ENCODE results near the gene OTUD3.
"Not testable (repeated sequence)": the region's sequence is repeated elsewhere in the genome, so short reads cannot be mapped to it uniquely, and the experiment has no call there.

The OTUD3 gene

DNA sequence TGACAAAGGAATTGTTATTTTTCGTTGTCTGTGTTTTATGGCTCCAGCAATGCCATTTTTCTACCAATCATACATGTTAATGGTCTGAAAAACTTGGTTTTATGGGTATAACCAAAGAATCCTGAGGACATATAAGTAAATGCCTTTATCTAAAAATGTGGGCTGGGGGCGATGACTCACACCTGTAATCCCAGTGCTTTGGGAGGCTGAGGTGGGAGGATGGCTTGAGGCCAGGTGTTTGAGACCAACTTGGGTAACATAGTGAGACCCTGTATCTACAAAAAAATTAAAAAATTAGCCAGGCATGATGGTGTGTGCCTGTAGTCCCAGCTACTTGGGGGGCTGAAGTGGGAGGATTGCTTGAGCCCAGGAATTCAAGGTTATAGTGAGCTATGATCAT is 12.7 kb upstream of the OTUD3 start:
- not testable (repeated sequence) for DNase-seq

DNA sequence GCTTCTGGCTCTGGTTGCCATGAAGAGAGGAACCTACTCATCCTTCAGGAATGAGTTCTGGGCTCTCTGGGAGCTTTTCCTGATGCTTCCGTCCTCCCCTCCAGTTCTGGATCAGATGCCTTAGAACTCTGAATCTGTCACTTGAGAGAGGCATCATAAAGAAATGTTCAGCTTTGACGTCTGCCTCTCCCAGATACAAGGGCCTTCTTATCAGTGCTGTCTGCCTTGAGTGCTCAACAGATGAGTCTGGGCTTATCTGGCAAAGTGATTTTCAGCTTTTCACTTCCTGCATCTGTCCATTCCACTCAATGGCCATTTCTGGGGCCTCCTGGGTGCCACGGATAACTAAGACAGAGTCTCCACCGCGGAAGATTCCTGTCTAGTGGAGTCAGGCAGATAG is 12.3 kb upstream of the OTUD3 start:
- no peak for DNase-seq

DNA sequence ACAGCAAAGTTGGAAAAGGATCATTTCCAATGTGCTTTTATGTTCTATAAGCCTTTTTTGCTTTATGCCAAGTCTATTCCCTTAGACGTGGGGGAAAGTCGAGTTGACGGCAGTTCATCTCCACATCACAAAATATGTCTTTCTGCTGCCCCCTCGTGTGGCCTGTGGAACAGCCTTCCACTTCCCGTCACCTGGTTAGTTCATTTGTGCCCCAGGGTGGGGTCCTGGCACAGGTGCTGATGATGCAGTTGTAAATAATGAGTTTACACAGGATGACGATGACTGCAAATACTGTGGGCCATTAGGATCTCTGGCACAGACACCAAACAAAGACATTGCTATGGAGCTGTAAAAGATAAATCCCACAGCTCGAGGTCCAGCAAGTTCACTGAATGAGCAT is 10.0 kb upstream of the OTUD3 start:
- DNase-seq: no peak

DNA sequence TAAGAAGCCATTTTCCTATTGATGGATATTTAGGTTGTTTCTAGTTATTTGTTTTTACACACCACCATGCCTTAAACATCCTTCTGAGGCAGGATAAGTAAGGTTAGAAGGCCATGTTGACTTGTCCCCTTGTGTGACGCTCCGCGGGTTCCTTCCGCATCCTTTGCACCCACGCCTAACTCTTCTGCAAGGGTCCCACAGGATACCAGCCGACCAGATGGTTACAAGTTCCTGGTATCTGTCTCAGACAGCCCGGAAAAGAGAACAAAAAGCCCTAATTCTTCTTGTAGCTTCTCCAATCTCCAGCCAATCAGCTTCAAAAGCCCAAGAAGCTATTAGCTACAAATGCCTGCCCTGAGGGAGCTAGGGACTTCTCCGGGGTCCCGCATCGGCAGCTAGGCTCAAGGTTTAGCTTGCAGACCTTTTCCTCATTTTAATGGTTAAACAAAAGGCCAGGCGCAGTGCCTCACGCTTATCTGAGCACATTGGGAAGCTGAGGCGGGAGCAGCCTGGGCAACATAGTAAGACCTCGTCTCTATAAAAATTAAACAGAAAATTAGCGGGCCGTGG is 4.9 kb upstream of the OTUD3 start:
- no peak for DNase-seq

DNA sequence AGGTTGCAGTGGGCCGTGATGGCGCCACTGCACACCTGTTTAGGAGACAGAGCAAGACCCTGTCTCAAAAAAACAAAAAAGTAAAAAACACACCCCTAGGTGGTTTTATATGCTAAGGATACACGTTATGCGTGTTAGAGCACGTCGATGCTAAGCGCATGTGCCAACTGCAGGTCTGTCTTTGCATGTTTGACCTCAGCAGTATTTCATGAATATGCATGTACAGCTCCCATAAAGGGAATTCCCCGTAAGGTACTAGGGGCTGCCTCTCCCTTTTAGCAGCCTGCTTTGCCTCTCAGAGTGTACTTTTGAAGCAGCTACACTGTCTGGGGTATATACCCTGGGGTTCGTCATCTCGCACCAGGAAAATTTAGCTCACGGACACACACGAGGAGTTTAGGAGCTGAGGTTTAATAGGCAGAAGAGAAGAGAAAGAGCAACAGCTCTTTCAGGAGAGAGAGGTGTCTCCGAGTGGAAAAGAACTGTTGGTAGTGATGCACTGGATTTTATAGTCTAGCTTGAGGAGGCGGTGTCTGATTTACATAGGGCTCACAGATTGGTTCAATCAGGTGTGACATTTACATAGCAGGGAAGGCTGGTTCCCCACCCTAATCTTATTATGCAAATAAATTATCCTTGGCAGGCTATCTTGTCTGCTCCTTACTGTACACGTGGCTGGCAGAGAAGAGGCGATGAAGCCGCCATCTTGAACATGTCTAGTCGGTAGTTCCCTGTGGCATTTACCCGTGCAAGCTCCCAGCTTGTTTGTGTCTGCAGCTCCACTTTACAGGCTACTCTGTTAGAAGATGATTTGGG is 4.2 kb upstream of the OTUD3 start:
- no peak for DNase-seq

DNA sequence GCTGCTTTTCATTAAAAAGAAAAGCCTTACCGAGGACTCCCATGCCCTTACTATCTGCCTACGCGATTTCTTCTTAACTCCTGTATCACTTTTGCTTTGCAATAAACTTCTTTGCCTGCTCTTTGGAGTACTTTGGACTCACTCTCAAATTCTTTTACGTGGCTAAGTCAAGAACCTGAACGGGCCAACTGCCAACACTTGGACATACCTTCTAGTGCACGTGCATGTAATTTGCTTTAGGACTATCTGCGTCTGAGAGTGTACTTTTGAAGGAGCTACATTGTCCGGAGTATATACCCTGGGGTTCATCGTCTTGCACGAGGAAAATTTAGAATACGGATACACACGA is 3.6 kb upstream of the OTUD3 start:
- DNase-seq: no peak

DNA sequence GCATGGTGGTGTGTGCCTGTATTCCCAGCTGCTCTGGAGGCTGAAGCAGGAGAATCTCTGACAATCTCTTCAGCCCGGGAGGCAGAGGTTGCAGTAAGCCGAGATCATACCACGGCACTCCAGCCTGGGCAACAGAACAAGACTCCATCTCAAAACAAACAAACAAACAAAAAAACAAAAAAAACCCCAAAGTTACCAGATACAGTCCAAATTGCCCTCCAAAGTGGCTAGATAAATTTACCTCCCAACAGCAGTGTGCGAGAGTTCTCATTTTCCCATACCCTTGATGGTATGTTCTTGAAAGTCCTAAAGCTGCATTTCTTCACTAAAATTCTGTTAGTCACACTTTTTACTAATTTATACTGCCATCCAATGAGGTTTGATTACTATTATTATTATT is 3.0 kb upstream of the OTUD3 start:
- DNase-seq: no peak

DNA sequence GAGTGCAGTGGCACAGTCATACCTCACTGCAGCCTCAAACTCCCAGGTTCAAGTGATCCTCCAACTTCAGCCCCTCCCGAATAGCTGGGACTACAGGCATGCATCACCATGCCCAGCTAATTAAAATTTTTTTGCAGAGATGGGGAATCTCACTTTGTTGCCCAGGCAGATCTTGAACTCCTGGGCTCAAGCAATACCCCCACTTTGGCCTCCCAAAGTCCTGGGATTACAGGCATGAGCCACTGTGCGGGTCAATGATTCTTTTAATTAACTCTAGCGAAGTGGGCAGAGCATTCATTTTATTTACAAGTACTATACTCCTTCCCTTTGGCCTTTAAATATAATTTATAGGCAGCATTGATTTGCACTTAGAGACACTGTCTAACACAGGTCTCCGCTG is 2.5 kb upstream of the OTUD3 start:
- no peak for DNase-seq

DNA sequence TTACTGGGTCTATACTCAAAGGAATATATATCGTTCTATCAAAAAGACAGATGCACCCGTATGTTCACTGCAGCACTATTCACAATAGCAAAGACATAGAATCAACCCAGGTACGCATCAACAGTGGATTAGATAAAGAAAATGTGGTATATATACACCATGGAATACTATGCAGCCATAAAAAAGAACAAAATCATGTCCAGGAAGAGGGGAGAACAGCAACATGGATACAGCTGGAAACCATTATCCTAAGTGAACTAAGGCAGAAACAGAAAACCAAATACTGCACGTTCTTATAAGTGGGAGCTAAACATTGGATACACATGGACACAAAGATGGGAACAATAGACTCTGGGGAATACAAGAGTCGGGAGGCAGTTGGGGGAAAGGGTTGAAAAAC is 1.4 kb upstream of the OTUD3 start:
- DNase-seq: not testable (repeated sequence)

DNA sequence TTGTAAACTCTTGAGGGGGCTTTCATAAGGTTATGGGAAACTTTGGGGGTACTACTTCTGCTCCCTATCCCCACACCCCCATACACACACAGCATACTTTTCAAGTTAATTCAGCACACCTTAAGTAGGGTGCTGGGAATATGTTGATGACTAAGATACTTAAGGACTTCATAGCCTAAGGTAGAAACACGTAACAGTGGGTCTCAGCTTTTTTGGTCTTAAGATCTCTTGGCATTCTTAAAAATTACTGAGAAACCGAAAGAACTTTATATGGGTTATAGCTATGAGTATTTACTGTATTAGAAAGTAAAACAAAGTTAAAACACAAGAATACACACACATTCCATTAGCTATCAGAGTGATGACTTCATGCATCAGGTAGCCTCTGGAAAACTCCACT is 2.1 kb downstream of the OTUD3 start:
- no peak for DNase-seq

DNA sequence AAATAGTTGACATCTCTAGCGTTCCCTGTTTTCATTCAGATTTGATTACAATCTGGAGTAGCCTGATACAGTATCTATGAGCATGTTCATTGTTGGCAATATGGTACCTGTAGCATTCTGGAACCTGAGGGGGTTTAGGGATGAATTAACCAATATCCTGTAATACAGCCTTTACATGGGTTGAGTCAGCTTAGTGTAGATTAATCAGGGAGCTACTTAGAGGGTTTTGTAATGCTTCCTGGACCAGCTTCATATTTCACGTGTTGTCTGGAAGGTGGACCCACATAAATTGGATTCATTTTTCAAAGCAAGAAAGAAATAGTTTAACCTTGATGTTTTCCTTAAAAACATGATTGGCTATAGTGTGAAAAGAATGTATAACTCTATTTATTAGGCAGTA is 3.6 kb downstream of the OTUD3 start:
- DNase-seq: no peak

DNA sequence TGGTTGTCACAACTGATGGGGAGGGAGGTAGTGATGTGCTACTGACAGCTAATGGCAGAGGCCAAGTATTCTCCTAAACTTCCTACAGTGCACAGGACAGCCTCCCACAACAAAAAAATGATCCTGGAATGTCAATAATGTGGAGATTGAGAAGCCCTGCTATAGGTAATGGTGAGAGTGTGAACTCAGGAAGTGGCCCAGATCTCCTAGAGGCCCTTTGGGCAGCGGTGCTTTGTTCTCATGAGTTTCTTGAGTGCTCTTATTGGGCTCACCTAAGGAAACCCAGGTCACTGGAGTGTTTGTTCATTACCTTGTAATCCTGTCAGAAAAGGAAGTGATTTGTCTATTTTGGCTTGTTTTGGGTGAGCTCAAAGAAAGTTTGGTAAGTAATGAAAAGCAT is 5.9 kb downstream of the OTUD3 start:
- DNase-seq: no peak

DNA sequence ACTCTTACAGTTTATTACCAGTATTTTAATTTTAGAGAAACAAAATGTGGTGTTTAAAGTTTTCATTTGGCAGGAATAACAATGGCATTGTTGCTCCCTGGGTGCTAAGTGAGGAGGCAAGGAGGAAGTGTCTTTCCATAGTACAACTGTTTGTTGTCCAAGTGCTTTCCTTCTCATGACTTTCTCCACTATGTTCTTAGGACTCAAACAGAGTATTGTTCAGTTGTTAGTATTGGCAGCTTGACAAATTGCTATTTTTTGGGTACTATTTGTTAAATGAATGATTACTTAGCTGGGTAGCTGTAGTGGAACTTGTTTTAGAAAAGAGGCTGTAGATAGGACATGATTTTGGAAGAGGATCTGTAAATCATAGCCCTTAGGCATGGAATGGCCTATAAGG is 7.5 kb downstream of the OTUD3 start:
- no peak for DNase-seq

DNA sequence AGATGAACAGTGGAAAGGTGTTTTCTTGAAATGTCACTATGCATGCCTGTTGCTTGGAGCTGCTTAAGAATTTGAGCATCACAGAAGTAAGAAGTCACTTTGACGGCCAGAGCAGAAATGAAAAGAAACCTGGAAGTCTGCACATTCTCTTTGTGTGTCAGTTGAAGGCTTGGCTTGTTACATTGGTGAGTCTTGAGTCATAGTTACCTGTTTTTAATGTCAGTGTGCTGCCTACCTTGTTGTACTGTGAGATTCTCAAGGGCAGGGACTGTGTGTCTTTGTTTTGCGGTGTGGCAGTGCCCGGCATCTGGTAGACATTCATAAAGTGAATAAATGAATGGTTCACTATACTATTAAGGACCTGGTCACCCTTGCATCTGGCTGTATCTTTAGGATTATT is 9.9 kb downstream of the OTUD3 start:
- no peak for DNase-seq

DNA sequence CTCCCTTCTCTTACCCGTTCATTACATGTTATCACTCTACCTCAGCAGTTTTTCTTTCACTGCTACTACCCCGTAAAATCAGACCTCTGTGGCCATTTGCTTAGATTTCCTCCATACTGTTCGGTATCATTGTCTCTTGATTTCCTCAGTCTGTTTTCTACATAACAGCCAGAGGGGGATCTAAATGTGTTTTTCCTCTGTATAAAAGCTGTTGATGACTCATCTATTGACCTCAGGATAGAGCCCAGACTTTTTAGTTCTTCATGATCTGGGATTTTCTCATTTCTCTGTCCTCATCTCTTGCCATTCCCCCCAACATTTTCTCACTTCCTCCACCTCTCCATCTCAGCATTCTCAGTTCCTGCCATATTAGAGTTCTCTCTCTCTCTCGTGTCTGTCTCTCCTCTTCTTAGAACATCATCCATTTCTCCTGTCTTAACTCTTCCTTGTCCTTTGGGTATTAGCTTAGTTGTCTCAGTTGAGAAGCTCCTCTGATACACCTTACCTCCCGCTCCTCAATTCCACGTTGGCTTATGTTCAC is 10.5 kb downstream of the OTUD3 start:
- no peak for DNase-seq

DNA sequence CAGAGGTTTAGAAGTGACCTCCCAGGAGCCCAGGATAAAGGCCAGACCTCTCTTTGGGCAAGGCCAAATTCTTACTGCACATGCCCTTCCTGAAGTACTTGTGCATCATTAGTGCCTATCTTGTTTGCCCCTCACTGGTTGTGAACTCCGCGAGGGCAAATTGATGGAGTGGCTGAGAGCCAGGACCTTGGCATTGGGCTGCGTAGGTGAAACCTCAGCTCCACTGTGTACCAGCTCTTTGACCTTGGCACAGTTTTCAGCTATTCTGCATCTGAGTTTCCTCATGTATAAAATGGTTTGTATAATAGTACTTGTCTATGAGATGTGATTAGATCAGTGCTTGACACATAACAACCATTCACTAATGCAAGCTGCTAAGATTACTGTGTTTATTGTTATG is 11.5 kb downstream of the OTUD3 start:
- no peak for DNase-seq

DNA sequence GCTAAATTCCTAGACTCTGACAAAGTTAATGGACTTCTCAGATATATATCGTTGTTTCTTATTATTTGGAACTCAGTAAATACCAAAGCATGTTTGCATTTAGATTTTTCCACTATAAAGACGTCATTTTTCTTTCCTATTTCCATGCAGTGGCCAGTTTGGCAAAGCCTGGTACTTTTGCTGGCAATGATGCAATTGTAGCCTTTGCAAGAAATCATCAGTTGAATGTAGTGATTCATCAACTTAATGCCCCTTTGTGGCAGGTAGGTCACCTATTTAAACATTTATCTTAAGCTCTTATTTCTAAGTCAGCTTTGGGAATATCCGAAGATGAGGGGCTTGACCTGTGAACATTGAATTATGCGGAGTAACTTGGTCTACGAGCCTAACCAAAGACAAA is 12.0 kb downstream of the OTUD3 start:
- no peak for DNase-seq

DNA sequence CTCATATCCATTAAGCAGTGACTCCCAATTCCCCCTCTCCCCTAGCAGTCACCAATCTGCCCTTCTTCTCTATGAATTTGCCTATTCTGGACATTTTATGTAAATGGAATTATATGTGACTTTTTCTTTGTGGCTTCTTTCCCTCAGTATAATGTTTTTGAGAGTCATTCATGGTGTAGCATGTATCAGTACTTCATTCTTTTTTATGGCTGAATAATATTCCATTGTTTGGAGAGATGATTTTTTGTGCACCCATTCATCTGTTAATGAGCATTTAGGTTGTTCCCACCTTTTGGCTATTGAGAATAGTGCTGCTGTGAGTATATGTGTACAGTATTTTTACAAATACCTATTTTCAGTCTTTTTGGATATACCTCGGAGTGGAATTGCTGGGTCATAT is 19.5 kb downstream of the OTUD3 start:
- no peak for DNase-seq

DNA sequence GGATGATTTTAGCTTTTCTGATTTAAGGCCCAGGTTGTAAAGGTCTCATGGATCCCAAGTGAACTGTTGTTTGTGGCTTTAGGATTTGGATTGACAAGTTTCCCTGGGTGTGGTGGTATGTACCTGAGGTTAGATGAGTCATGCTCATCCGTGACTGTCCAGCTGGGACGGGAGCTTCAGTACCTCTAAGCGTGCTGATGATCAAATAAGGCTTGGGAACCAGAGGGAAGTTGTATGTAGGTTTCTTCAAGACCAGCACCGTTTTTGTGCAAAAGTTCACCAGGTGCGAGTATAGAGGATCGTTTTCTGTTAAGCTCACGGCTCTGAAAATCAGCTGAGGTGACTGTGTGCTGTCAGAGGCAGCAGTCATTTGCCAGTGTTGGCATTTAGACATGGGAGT is 21.4 kb downstream of the OTUD3 start:
- DNase-seq: no peak

DNA sequence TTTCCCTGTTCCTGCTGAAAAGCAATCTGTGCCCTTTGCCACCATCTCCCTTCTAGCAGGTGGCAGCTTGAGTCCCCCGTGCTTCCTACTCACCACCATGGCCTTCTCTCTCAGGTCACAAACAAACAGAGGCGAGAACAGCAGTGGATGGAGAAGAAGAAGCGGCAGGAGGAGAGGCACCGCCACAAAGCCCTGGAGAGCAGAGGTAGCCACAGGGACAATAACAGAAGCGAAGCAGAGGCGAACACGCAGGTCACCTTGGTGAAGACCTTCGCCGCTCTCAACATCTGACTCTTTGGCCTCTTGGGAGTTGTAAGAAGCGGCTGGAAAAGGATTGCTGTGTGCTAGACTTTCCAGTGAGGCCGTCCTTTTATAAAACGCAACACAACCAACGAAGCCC is 25.3 kb downstream of the OTUD3 start:
- DNase-seq: no peak

DNA sequence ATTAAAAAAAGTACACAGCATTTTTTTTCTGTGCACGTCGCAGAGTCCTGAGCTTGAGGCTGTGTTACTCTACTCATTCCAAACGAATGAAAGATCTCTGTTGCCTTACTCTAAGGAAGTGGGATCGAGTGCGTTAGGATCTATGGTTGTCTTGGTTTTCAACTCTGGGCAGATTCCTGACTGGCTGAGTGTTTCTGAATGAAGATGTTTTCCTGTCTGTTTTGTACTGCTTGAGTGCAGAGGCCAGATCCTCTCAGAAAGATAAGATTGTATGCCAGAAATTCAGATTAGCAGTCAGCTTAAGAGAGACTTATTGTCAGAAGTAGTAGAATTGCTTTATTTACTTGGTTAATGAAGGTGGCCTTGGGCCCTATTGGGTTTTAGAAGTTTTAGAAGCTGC is 27.2 kb downstream of the OTUD3 start:
- DNase-seq: no peak

DNA sequence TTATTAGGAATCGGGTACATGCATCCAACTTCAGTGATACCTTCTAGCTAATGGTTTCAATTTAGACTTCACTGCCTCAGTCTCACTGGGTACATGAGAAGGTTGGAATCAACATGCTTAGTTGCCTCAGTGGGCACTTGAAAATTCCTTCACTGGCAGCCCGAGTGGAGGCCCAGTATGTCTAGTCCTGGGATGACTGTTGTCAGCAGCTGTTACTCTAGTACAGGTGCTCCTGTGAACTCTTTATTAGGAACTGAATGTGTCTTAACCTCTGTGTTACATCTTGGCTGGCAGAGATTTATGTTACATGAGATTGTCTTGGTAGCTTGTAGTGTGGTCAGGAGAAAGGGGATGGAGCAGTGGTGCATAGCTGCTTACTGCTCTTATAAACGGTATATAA is 27.8 kb downstream of the OTUD3 start:
- DNase-seq: no peak

DNA sequence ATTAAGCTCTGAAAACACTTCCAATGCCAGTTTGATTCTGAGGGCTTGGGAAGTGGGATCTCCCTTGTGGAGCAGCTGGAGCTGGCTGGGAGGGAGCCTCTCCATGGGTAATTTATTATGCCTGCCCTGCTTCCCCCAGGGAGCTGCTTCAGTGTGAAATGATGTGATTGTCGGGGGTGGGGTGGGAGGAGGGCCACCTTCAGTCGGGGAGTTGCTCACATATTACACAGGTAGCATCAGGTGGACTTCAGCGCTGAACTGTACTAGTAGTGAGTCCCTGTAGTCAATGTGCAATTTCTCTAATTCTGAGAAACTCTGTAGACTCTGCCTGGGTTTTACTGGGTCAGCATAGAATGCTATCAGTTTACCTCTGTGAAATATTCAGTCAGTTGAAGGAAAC is 28.5 kb downstream of the OTUD3 start:
- DNase-seq: no peak

DNA sequence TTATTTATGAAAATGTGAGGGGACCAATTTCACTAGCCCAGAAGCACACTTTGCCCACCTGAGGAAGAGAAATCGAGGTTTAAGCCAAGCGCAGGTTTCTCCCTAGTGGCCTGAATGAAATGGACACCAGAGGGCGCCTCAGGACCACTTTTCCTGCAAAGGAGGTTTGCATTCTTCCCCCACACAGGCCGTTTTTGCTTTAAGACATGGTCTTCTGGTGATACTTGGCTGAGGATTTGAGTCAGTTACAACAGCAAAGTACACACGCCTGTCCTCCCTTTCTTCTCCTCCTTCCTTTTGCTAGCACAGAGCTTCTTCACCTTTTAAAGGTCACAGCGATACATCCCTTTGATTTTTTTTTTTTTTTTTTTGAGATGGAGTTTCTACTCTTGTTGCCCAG is 35.9 kb downstream of the OTUD3 start:
- DNase-seq: peak; percentile 60

DNA sequence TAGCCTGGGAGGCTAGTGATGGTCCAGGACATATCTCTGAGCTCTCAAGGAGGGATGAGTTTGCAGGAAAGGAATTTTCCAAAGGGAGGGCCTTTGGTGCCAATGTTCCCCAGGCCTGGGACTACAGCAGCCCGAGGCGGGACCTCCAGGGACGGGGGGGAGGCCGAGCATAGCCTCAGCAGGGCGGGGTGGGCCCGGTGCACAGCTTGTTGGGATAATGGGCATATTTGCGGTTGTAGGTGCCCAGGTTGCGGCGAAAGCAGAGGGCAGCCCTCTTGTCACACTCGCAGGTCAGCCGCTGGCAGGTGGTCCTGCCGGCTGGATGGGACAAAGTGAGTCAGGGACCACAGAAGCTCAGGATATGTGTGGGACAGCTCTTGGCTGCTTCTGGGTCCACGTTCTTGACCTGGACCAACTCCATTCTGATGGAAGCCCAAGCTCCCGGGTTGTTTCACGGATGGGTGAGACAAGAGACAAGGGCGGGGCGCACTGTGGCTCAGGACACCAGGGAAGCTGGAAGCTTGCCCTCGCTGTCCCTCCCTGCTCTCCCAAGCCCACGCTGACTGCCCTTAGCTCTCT is 38.0 kb downstream of the OTUD3 start:
- DNase-seq: no peak
